Loucy (cell line): ENCODE results near the gene CHMP4B.

Experiments
- H2AFZ ChIP-seq: fragments of 200-600 bp; sonication (generic); 2 replicates; pipeline ENCODE4 v1.6.0; 2016; ENCODE audit warnings: antibody characterized with exemption, mild to moderate bottlenecking, low read length, moderate library complexity
- H3F3A ChIP-seq: fragments of 200-600 bp; 2 replicates; pipeline ENCODE4 v1.6.0; 2016; ENCODE audit warnings: antibody characterized with exemption, low read depth, mild to moderate bottlenecking
- H3K27me3 ChIP-seq: fragments of 200-600 bp; sonication (generic); 2 replicates; pipeline ENCODE4 v1.6.1; 2014; ENCODE audit warnings: low read length, mild to moderate bottlenecking; ENCODE audit not compliant: insufficient read depth, poor library complexity, severe bottlenecking
- H3K36me3 ChIP-seq: fragments of 200-600 bp; sonication (generic); 2 replicates; pipeline ENCODE4 v1.6.1; 2016; ENCODE audit warnings: low read length; ENCODE audit not compliant: insufficient read depth
- H3K4me1 ChIP-seq: fragments of 200-600 bp; sonication (generic); 2 replicates; pipeline ENCODE4 v1.5.1; 2014; ENCODE audit warnings: low read length, mild to moderate bottlenecking; ENCODE audit not compliant: insufficient read depth, poor library complexity, severe bottlenecking
- H3K4me2 ChIP-seq: fragments of 200-600 bp; sonication (generic); 2 replicates; pipeline ENCODE4 v1.6.0; 2014; ENCODE audit warnings: antibody characterized with exemption, low read length, low read depth, mild to moderate bottlenecking; ENCODE audit not compliant: poor library complexity, severe bottlenecking
- H3K4me3 ChIP-seq: fragments of 200-600 bp; sonication (generic); 2 replicates; pipeline ENCODE4 v1.5.1; 2014; ENCODE audit warnings: low read length, mild to moderate bottlenecking, mixed read lengths; ENCODE audit not compliant: poor library complexity, severe bottlenecking
- H3K79me2 ChIP-seq: fragments of 200-600 bp; sonication (generic); 2 replicates; pipeline ENCODE4 v1.6.1; 2014; ENCODE audit warnings: low read length; ENCODE audit not compliant: insufficient read depth
- H3K9ac ChIP-seq: fragments of 200-600 bp; sonication (generic); 2 replicates; pipeline ENCODE4 v1.6.0; 2014; ENCODE audit warnings: mild to moderate bottlenecking, low read depth, low read length, moderate library complexity; ENCODE audit not compliant: poor library complexity, severe bottlenecking
- H3K9me2 ChIP-seq: fragments of 200-600 bp; sonication (generic); replicated peaks from 2 replicates; pipeline ENCODE4 v1.6.1; 2016; ENCODE audit warnings: low read depth, low read length, mixed read lengths
- H3K9me3 ChIP-seq: fragments of 200-600 bp; sonication (generic); 2 replicates; pipeline ENCODE4 v1.6.1; 2014; ENCODE audit warnings: mild to moderate bottlenecking, antibody characterized with exemption, low read length, low read depth; ENCODE audit not compliant: insufficient read depth
- H4K20me1 ChIP-seq: fragments of 200-600 bp; sonication (generic); 2 replicates; pipeline ENCODE4 v1.6.0; 2014; ENCODE audit warnings: antibody characterized with exemption, low read length, mild to moderate bottlenecking; ENCODE audit not compliant: insufficient read depth, poor library complexity, severe bottlenecking
- CTCF ChIP-seq: fragments of 200-600 bp; sonication (generic); conservative IDR thresholded peaks from 2 replicates; pipeline ENCODE4 v1.5.1; 2014; ENCODE audit warnings: mild to moderate bottlenecking, antibody characterized with exemption, low read length
- EZH2phosphoT487 ChIP-seq: fragments of 200-600 bp; IDR thresholded peaks from 2 replicates; pipeline ENCODE4 v1.6.1; 2018; ENCODE audit warnings: antibody characterized with exemption, mild to moderate bottlenecking, moderate library complexity, borderline replicate concordance

CHMP4B gene

DNA sequence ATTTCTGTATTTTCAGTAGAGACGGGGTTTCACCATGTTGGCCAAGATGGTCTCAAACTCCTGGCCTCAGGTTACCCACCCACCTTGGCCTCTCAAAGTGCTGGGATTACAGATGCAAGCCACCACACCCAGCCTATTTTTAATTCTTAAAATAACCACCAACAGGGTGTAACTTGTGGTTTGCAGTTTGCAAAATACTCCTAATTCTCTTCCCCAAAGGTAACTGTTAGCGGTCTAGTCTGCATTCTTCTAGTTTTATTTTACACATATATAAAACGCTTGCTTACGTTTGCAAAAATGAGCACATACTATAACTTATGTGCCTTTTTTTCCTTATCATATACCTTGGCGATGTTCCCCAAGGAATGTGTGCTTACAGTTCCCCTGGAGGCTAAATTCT, 25.6 kb upstream of the CHMP4B start:
- Histone ChIP-seq H3K79me2 (no peaks in the 10 kb centered on the region), H2AFZ (no peak overlapping the region), H3K9me2 (no peaks in the 10 kb centered on the region), H3K9me3 (no peaks in the 10 kb centered on the region), H3F3A (no peaks in the 10 kb centered on the region), H3K4me1 (peaks cover 10% of the 10 kb centered on the region), H3K9ac (no peak overlapping the region), H3K27me3 (no peaks in the 10 kb centered on the region), H3K4me3 (no peak overlapping the region), H3K36me3 (no peaks in the 10 kb centered on the region), H3K4me2 (no peak overlapping the region), H4K20me1 (no peaks in the 10 kb centered on the region)
- no peak for TF ChIP-seq EZH2phosphoT487
- TF ChIP-seq CTCF: no peak

- Histone ChIP-seq H3K4me1 (peaks cover 10% of the 10 kb centered on the region), H4K20me1 (no peaks in the 10 kb centered on the region), H3K9me2 (no peaks in the 10 kb centered on the region), H3K9me3 (no peaks in the 10 kb centered on the region), H3K36me3 (no peaks in the 10 kb centered on the region), H3K4me3 (peak overlapping the region; percentile 4), H3K4me2 (peak overlapping the region; percentile 46), H3K9ac (no peak overlapping the region), H3K79me2 (no peaks in the 10 kb centered on the region), H3F3A (no peaks in the 10 kb centered on the region), H2AFZ (peak overlapping the region; percentile 79; the same call in 1 of the 2 replicates), H3K27me3 (no peaks in the 10 kb centered on the region)
- TF ChIP-seq CTCF: no peak
- TF ChIP-seq EZH2phosphoT487: no peak
Observed at GRCh38 chr20:33787253-33787891, 23.8 kb upstream of the CHMP4B start.

DNA sequence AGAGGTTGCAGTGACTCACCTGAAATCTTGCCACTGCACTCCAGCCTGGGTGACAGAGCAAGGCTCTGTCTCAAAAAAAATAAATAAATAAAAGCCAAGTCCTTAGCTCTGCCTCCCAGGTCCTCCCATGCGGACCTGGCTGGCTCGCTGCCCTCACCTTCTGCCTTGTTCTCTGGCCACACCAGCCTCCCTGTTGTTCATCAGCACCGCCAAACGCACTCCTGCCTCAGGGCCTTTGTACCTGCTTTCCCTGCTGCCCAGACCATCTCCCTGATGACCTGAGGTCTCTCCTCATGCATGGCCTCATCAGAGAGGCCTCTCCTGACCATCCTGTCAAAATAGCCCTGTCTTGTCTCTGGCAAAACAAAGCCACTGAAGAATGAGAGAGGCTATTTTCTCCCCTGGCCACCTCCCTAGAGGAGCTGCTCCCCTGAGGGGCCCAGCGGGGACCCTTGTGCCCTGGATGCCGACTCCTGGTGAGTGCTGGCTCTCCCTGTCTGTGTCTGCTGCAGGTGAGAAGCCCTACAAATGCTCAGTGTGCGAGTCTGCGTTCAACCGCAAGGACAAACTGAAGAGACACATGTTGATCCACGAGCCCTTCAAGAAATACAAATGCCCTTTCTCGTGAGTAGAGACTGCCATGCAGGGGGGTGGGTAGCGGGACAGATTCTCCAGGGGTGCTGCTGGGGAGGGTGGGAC, 22.6 kb upstream of the CHMP4B start:
- Histone ChIP-seq H3K9ac (no peak overlapping the region), H4K20me1 (no peaks in the 10 kb centered on the region), H2AFZ (no peak overlapping the region), H3K36me3 (no peaks in the 10 kb centered on the region), H3K9me3 (no peaks in the 10 kb centered on the region), H3K4me2 (no peak overlapping the region), H3K4me1 (peaks cover 10% of the 10 kb centered on the region), H3K4me3 (no peak overlapping the region), H3K79me2 (no peaks in the 10 kb centered on the region), H3K9me2 (no peaks in the 10 kb centered on the region), H3F3A (no peaks in the 10 kb centered on the region), H3K27me3 (no peaks in the 10 kb centered on the region)
- TF ChIP-seq CTCF (no peak), EZH2phosphoT487 (no peak)
